Vagina (tissue), 2 donors: Measurements from ENCODE around the gene EIF1.

Experiments used
- POLR2A ChIP-seq, 2 donors: fragments of 450-650 bp; IDR thresholded peaks; one replicate each; pipeline ENCODE4 v1.6.1; 2017; ENCODE audit warnings: antibody characterized with exemption in 2 of 2, mild to moderate bottlenecking in 2 of 2, moderate library complexity in 2 of 2
- POLR2AphosphoS5 ChIP-seq, 2 donors: sonication (generic); formaldehyde crosslinking; IDR thresholded peaks; one replicate each; pipeline ENCODE4 v1.9.0; 2017; ENCODE audit warnings: antibody characterized with exemption in 2 of 2, mild to moderate bottlenecking in 2 of 2, low read depth in 1 of 2; ENCODE audit not compliant: insufficient read depth in 1 of 2
- TF ChIP-seq, protein P1 (sequence below), 3 experiments: fragments of 450-650 bp in 2 of 3; fragments of 200-600 bp in 1 of 3; sonication (generic) in 1 of 3; IDR thresholded peaks; one replicate each; pipeline ENCODE4 v1.5.1; 2017 to 2019; ENCODE audit warnings: antibody characterized with exemption in 3 of 3, mild to moderate bottlenecking in 2 of 3, moderate library complexity in 2 of 3

DNA sequence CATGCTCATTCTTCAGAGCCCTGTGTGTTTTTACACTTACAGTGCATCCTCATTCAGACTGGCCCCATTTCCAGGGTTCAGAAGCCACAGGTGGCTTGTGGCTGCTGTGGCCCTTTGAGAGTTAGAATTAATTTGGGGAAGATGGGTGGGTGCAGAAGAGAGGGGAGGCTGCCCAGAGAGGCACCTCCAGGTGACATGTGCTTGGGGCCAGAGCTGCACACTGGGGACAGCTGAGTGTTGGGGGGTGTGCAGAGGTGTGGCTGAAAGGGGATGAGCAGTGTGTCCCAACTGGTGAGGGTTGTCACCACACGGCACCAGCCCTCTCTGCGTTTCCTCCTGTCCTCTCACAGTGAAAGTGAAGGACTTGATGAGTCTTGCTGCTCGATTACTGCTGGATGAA is 6.9 kb upstream of the EIF1 start:
- TF ChIP-seq, protein P1, sequence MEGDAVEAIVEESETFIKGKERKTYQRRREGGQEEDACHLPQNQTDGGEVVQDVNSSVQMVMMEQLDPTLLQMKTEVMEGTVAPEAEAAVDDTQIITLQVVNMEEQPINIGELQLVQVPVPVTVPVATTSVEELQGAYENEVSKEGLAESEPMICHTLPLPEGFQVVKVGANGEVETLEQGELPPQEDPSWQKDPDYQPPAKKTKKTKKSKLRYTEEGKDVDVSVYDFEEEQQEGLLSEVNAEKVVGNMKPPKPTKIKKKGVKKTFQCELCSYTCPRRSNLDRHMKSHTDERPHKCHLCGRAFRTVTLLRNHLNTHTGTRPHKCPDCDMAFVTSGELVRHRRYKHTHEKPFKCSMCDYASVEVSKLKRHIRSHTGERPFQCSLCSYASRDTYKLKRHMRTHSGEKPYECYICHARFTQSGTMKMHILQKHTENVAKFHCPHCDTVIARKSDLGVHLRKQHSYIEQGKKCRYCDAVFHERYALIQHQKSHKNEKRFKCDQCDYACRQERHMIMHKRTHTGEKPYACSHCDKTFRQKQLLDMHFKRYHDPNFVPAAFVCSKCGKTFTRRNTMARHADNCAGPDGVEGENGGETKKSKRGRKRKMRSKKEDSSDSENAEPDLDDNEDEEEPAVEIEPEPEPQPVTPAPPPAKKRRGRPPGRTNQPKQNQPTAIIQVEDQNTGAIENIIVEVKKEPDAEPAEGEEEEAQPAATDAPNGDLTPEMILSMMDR (IDR thresholded peaks at IDR 0.05) = no peak
- TF ChIP-seq POLR2A (IDR thresholded peaks at IDR 0.05) = no peak
- no peak for TF ChIP-seq POLR2AphosphoS5 (IDR thresholded peaks at IDR 0.05; ENCODE audit: insufficient read depth in 1 of 2, low read depth in 1 of 2)
